GM12878 (cell line): Measurements from ENCODE around the gene HMCN1. TPM values are rescaled to one million over a fixed set of nuclear protein-coding genes. Genes with fewer than 3 reads are reported as not detected.

ENCODE experiments used
- ATAC-seq: fragments of 200-7000 bp; cut with Tn5 transposase; 3 replicates; pipeline ENCODE4 v1.9.1; 2020; ENCODE audit warnings: mild to moderate bottlenecking, moderate library complexity
- BruUV-seq: library from RNA; stranded (reverse); fragments of 400-500 nt; replicated peaks from 2 replicates; lab custom pipeline; 2021; lab: Mats Ljungman, UMichigan
- CTCF ChIA-PET: fragments of 300-600 bp; sonication (Branson Sonifier 250); formaldehyde crosslinking; extraction: SDS; loops from one replicate; lab custom pipeline; 2021; ENCODE audit warnings: inconsistent platforms; lab: Yijun Ruan, JAX
- POLR2A ChIA-PET: fragments of 350-600 bp; formaldehyde crosslinking; extraction: SDS; loops from one replicate; lab custom pipeline; 2021; ENCODE audit warnings: inconsistent platforms; lab: Charles Lee
- RAD21 ChIA-PET: fragments of 300-600 bp; sonication (Branson Sonifier 250); formaldehyde crosslinking; loops from one replicate; lab custom pipeline; 2023; ENCODE audit warnings: antibody characterized with exemption; ENCODE audit not compliant: unreplicated experiment; lab: Charles Lee
- SMC1A ChIA-PET: fragments of 300-600 bp; sonication (Branson Sonifier 250); formaldehyde crosslinking; loops from one replicate; lab custom pipeline; 2023; ENCODE audit not compliant: unreplicated experiment, uncharacterized antibody; lab: Charles Lee
- DNase-seq: peaks from one replicate; pipeline ENCODE4 v3.0.0-alpha.2; 2011; ENCODE audit warnings: low read depth, low spot score
- FAIRE-seq: peaks from 3 replicates; lab custom pipeline; 2011; peaks lifted over from hg19 to GRCh38; lab: Jason Lieb, UNC
- H2AFZ ChIP-seq: 2 replicates; pipeline ENCODE4 v1.6.0; 2011; ENCODE audit warnings: low read depth, low read length, control low read depth; ENCODE audit not compliant: control insufficient read depth
- H3K27ac ChIP-seq: 2 replicates; pipeline ENCODE4 v1.5.1; 2011; ENCODE audit warnings: control low read depth; ENCODE audit not compliant: control insufficient read depth, insufficient read depth
- H3K27me3 ChIP-seq, 2 experiments: replicated peaks in 1 of 2; 2 replicates each; pipeline versions ENCODE4 v1.6.0 to v1.6.1; 2011; ENCODE audit warnings: low read length in 1 of 2; ENCODE audit not compliant: control insufficient read depth in 2 of 2, insufficient read depth in 2 of 2
- H3K36me3 ChIP-seq, 2 experiments: 2 replicates each; pipeline ENCODE4 v1.5.1; 2011; ENCODE audit warnings: low read length in 1 of 2; ENCODE audit not compliant: control insufficient read depth in 2 of 2, insufficient read depth in 2 of 2
- H3K4me1 ChIP-seq: 2 replicates; pipeline ENCODE4 v1.6.1; 2011; ENCODE audit warnings: mild to moderate bottlenecking, low read length, moderate library complexity, mixed read lengths; ENCODE audit not compliant: control insufficient read depth, insufficient read depth
- H3K4me2 ChIP-seq: 2 replicates; pipeline ENCODE4 v1.6.0; 2011; ENCODE audit warnings: control low read depth; ENCODE audit not compliant: control insufficient read depth, insufficient read depth
- H3K4me3 ChIP-seq: fragments of 200-600 bp; sonication (generic); 2 replicates; pipeline ENCODE4 v1.5.1; 2016
- H3K79me2 ChIP-seq: 2 replicates; pipeline ENCODE4 v1.6.0; 2011; ENCODE audit warnings: low read length; ENCODE audit not compliant: control insufficient read depth, insufficient read depth
- H3K9ac ChIP-seq: 2 replicates; pipeline ENCODE4 v1.8.0; 2011; ENCODE audit warnings: low read length, control low read depth, mixed read lengths; ENCODE audit not compliant: control insufficient read depth, insufficient read depth
- H3K9me3 ChIP-seq: replicated peaks from 3 replicates; pipeline ENCODE4 v1.5.1; 2011; ENCODE audit warnings: mild to moderate bottlenecking, low read length; ENCODE audit not compliant: control insufficient read depth, insufficient read depth
- H4K20me1 ChIP-seq: 2 replicates; pipeline ENCODE4 v1.6.0; 2011; ENCODE audit not compliant: control insufficient read depth, insufficient read depth
- EZH2 ChIP-seq: IDR thresholded peaks from 2 replicates; pipeline ENCODE4 v1.6.1; 2012; ENCODE audit warnings: low read depth, mild to moderate bottlenecking, control low read depth, inconsistent platforms, low read length, borderline replicate concordance; ENCODE audit not compliant: control insufficient read depth
- FOS ChIP-seq: IDR thresholded peaks from 3 replicates; pipeline ENCODE4 v1.6.1; 2011; ENCODE audit warnings: borderline replicate concordance; ENCODE audit not compliant: insufficient read length; ENCODE audit errors: extremely low read depth
- JUND ChIP-seq: IDR thresholded peaks from 2 replicates; pipeline ENCODE4 v1.6.1; 2012; ENCODE audit warnings: low read depth, mild to moderate bottlenecking, low read length, improper control_type of control experiment, moderate library complexity
- RFX5 ChIP-seq: IDR thresholded peaks from 2 replicates; pipeline ENCODE4 v1.6.1; 2011; ENCODE audit warnings: low read depth, low read length, improper control_type of control experiment
- SREBF1 ChIP-seq: IDR thresholded peaks from 2 replicates; pipeline ENCODE4 v1.6.1; 2012; ENCODE audit warnings: mild to moderate bottlenecking, low read length
- in situ Hi-C: fragments of 300-500 bp; cut with MboI; formaldehyde crosslinking; loops from 9 replicates; pipeline ENCODE4 v1.14.3; 2018; ENCODE audit warnings: mixed read lengths
- intact Hi-C: fragments of 100-400 bp; cut with micrococcal nuclease; formaldehyde crosslinking; loops from one replicate; pipeline ENCODE4 v1.14.2; 2022; ENCODE audit not compliant: unreplicated experiment
- polyA plus RNA-seq, 11 experiments: library from polyadenylated mRNA; depleted of rRNA in 4 of 11; unstranded in 6 of 11; stranded (reverse) in 5 of 11; fragments of >200 nt; fragmentation: Nextera tagmentation in 4 of 11; fragmentation: Illumina TruSeq in 1 of 11; extraction: Ambion mirVana in 4 of 11; extraction: Trizol in 1 of 11; gene quantifications; 1 replicate in 1 of 11; 2 replicates in 10 of 11; pipeline versions ENCODE4 v1.2.1 to v1.2.3, GENCODE V29; 2011 to 2016; ENCODE audit warnings: inconsistent platforms in 2 of 11, missing spikeins in 2 of 11, low read depth in 1 of 11
- total RNA-seq, 4 experiments: library from RNA; depleted of rRNA in 3 of 4; stranded (reverse); fragments of >200 nt in 3 of 4; fragmentation: Illumina TruSeq in 1 of 4; extraction: Trizol in 1 of 4; gene quantifications; 2 replicates each; pipeline versions ENCODE4 v1.2.1 to v1.2.3, GENCODE V29; 2013 to 2021
- TF ChIP-seq, protein P1 (sequence below): IDR thresholded peaks from 2 replicates; pipeline ENCODE4 v1.6.1; 2012; ENCODE audit warnings: low read length, inconsistent platforms

The HMCN1 gene
- total and polyA plus RNA-seq, 10 of the 15 experiments (the other 5 are each of a cell fraction or from before 2014, with no cell fraction given), result under 0.01 to 0.07 TPM; not detected in 8

DNA sequence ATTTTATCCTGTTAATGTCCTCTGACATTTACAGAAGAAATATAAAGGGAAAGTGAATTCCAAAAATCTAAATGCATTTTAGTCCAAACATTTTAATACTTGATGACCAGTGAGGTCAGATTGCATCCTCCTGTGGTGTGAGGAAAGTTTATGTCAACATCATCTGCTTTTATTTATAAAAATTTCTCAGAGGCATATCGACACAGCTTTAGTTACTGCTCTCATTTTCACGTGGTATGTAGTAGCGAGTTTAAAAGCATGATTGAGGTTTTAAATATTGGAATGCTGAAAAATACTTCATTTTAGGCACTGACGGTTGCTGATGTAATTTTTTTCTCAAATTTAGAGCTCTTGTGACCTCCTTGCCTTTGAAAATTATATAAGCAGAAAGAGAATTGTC lies 234.8 kb downstream of the HMCN1 start (continued):
- TF ChIP-seq, protein P1, sequence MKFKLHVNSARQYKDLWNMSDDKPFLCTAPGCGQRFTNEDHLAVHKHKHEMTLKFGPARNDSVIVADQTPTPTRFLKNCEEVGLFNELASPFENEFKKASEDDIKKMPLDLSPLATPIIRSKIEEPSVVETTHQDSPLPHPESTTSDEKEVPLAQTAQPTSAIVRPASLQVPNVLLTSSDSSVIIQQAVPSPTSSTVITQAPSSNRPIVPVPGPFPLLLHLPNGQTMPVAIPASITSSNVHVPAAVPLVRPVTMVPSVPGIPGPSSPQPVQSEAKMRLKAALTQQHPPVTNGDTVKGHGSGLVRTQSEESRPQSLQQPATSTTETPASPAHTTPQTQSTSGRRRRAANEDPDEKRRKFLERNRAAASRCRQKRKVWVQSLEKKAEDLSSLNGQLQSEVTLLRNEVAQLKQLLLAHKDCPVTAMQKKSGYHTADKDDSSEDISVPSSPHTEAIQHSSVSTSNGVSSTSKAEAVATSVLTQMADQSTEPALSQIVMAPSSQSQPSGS, result no peak
- no peak for TF ChIP-seq RFX5

DNA sequence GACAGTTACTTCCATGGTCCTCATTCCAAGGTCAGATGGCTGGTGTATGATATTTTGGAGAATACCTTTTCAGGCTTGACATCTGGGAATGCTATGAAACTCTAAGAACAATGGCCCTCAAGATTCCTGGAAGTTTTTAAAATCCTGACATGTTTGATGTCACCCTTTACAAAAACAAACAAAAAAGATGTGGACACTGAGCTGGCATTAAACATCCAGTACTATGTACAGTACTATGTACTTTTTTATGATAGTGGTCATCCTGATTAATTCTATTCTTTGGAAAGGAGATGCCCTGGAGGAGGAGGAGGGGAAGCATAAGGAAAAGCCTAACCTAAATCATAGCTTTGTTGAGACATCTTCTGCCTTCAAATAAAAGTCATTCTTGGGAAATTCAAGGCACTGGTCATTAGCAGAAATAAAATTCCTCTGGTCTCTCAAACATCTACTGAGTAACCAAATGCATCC lies 235.4 kb downstream of the HMCN1 start:
- no peak for ATAC-seq
- no peaks in the 10 kb centered on the region for H3K27me3 ChIP-seq
- no peaks in the 10 kb centered on the region for H3K9me3 ChIP-seq
- RAD21 ChIA-PET, result no interaction called here
- H3K4me2 ChIP-seq, result no peak overlapping the region
- no peaks in the 10 kb centered on the region for H3K79me2 ChIP-seq
- H3K9ac ChIP-seq, result no peak overlapping the region
- no peak for DNase-seq
- in situ Hi-C loops, result no loop called here
- H3K4me1 ChIP-seq, result no peaks in the 10 kb centered on the region
- no peak overlapping the region for H3K27ac ChIP-seq
- intact Hi-C loops, result no loop called here
- H2AFZ ChIP-seq, result no peak overlapping the region
- CTCF ChIA-PET, result no interaction called here
- no peak for TF ChIP-seq FOS
- TF ChIP-seq JUND, result no peak
- TF ChIP-seq SREBF1, result no peak
- no peak for TF ChIP-seq EZH2
- POLR2A ChIA-PET, result no interaction called here
- no peak for FAIRE-seq
- SMC1A ChIA-PET, result interaction anchor here (0.5 kb wide), 1 partner anchor 912 kb away, joined by 3 read pairs; no protein-coding TSS in a partner anchor
- H3K36me3 ChIP-seq, result no peaks in the 10 kb centered on the region
- no TSS peak for BruUV-seq
- no peaks in the 10 kb centered on the region for H4K20me1 ChIP-seq
- no peak overlapping the region for H3K4me3 ChIP-seq
